ENCODE results near the gene LOXHD1.
A peak's percentile ranks its signal among the peaks of the same experiment; 100 is the strongest.

Gene LOXHD1

DNA sequence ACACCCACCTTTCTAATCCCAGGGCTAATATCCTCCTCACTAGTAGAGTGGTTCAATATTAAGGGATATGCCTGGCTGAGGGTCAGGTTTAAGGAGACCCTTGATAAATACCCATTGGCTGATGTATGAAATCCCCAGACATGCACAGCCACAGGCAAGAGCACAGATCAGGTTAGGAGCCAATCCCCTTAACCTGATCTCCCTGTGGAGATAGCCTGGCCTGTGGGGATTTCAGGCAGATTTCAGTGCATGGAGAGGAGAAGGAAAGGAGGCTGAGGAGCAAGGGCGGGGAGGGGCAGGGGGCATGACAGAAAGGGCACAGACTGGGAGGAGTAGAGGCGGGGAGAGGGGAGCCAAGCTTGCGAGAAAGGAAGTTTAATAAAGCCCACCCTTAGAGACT, 129.0 kb downstream of the LOXHD1 start:
- H3K9me3 ChIP-seq (ENCODE audit: control insufficient read depth, low read length) = no peaks in the 10 kb centered on the region
- H3K27ac ChIP-seq = no peak overlapping the region
- no peaks in the 10 kb centered on the region for H3K4me1 ChIP-seq
- no peaks in the 10 kb centered on the region for H3K36me3 ChIP-seq (ENCODE audit: control insufficient read depth, insufficient read depth, low read length)
- no peak overlapping the region for H3K4me2 ChIP-seq (ENCODE audit: low read length)
- no peak overlapping the region for H3K4me3 ChIP-seq (ENCODE audit: low read depth, low read length)
- TF ChIP-seq, protein P1, sequence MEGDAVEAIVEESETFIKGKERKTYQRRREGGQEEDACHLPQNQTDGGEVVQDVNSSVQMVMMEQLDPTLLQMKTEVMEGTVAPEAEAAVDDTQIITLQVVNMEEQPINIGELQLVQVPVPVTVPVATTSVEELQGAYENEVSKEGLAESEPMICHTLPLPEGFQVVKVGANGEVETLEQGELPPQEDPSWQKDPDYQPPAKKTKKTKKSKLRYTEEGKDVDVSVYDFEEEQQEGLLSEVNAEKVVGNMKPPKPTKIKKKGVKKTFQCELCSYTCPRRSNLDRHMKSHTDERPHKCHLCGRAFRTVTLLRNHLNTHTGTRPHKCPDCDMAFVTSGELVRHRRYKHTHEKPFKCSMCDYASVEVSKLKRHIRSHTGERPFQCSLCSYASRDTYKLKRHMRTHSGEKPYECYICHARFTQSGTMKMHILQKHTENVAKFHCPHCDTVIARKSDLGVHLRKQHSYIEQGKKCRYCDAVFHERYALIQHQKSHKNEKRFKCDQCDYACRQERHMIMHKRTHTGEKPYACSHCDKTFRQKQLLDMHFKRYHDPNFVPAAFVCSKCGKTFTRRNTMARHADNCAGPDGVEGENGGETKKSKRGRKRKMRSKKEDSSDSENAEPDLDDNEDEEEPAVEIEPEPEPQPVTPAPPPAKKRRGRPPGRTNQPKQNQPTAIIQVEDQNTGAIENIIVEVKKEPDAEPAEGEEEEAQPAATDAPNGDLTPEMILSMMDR (IDR thresholded peaks at IDR 0.05) = no peak
- no peaks in the 10 kb centered on the region for H3K79me2 ChIP-seq
- H3K27me3 ChIP-seq (ENCODE audit: control insufficient read depth, insufficient read depth, low read length) = no peaks in the 10 kb centered on the region
- no peak overlapping the region for H2AFZ ChIP-seq
- H3K9ac ChIP-seq = no peak overlapping the region

DNA sequence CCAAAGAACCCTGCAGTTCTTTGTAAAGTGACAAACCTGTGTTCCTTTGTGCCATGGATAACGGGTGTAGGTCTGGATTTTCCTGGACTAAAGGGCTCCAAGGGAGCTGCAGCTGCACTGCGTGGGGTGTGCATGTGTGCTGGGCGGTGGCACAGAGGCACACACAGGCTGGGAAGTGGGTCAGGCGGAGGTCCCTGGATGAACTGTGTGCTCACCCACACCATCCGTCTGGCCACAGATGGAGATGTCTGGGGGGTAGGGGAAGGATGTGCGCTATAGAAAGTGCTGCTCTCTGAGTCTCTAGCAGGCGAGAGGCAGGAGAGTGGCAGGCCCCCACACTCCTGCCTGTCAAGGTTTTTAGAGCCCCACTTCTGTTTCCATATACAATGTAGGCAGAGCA, 137.2 kb downstream of the LOXHD1 start:
- Histone ChIP-seq H3K27ac (no peak overlapping the region), H2AFZ (no peak overlapping the region), H3K27me3 (ENCODE audit: control insufficient read depth, insufficient read depth, low read length) (no peaks in the 10 kb centered on the region), H3K4me2 (ENCODE audit: low read length) (no peak overlapping the region), H3K9ac (no peak overlapping the region), H3K79me2 (no peaks in the 10 kb centered on the region), H3K4me1 (peaks cover 8% of the 10 kb centered on the region), H3K4me3 (ENCODE audit: low read depth, low read length) (no peak overlapping the region), H3K36me3 (ENCODE audit: control insufficient read depth, insufficient read depth, low read length) (no peaks in the 10 kb centered on the region), H3K9me3 (ENCODE audit: control insufficient read depth, low read length) (no peaks in the 10 kb centered on the region)
- TF ChIP-seq, protein P1 (IDR thresholded peaks at IDR 0.05) = no peak

GRCh38 chr18:46518438-46518837, 138.6 kb downstream of the LOXHD1 start:
- no peaks in the 10 kb centered on the region for H3K36me3 ChIP-seq (ENCODE audit: control insufficient read depth, insufficient read depth, low read length)
- no peaks in the 10 kb centered on the region for H3K79me2 ChIP-seq
- H3K9me3 ChIP-seq (ENCODE audit: control insufficient read depth, low read length) = no peaks in the 10 kb centered on the region
- H3K4me3 ChIP-seq (ENCODE audit: low read depth, low read length) = no peak overlapping the region
- H3K27me3 ChIP-seq (ENCODE audit: control insufficient read depth, insufficient read depth, low read length) = no peaks in the 10 kb centered on the region
- H3K9ac ChIP-seq = no peak overlapping the region
- peak overlapping the region; percentile 57 for H2AFZ ChIP-seq
- TF ChIP-seq, protein P1 (IDR thresholded peaks at IDR 0.05) = peak; percentile 82
- H3K27ac ChIP-seq = no peak overlapping the region
- H3K4me2 ChIP-seq (ENCODE audit: low read length) = no peak overlapping the region
- H3K4me1 ChIP-seq = peaks cover 15% of the 10 kb centered on the region

DNA sequence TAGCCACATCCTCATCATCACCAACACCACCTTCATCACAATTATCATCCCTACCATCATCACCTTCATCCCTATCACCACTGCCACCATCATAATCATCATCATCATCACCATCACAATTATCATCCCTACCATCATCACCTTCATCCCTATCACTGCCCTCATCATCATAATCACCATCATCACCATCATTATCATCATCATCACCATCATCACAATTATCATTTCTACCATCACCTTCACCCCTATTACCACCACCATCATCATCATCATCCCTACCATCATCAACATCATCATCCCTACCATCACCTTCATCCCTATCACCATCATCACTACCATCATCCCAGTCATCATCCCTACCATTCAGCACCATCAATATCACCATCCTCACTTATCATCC, 140.5 kb downstream of the LOXHD1 start:
- no peaks in the 10 kb centered on the region for H3K36me3 ChIP-seq (ENCODE audit: control insufficient read depth, insufficient read depth, low read length)
- no peak overlapping the region for H3K27ac ChIP-seq
- no peaks in the 10 kb centered on the region for H3K9me3 ChIP-seq (ENCODE audit: control insufficient read depth, low read length)
- H3K27me3 ChIP-seq (ENCODE audit: control insufficient read depth, insufficient read depth, low read length) = no peaks in the 10 kb centered on the region
- no peak overlapping the region for H3K9ac ChIP-seq
- no peak overlapping the region for H2AFZ ChIP-seq
- peaks cover 19% of the 10 kb centered on the region for H3K4me1 ChIP-seq
- H3K79me2 ChIP-seq = no peaks in the 10 kb centered on the region
- no peak overlapping the region for H3K4me3 ChIP-seq (ENCODE audit: low read depth, low read length)
- TF ChIP-seq, protein P1 (IDR thresholded peaks at IDR 0.05) = no peak
- H3K4me2 ChIP-seq (ENCODE audit: low read length) = no peak overlapping the region

- H3K4me1 ChIP-seq = peaks cover 41% of the 10 kb centered on the region
Observed at GRCh38 chr18:46510386-46510785, 146.6 kb downstream of the LOXHD1 start.

More at GRCh38 chr18:46510386-46510785, 146.6 kb downstream of the LOXHD1 start:
- H3K4me2 ChIP-seq (ENCODE audit: low read length) = no peak overlapping the region
- H3K4me3 ChIP-seq (ENCODE audit: low read depth, low read length) = no peak overlapping the region
- no peaks in the 10 kb centered on the region for H3K27me3 ChIP-seq (ENCODE audit: control insufficient read depth, insufficient read depth, low read length)
- TF ChIP-seq, protein P1 (IDR thresholded peaks at IDR 0.05) = no peak
- peak overlapping the region; percentile 56 for H3K27ac ChIP-seq
- no peak overlapping the region for H3K9ac ChIP-seq
- H3K9me3 ChIP-seq (ENCODE audit: control insufficient read depth, low read length) = no peaks in the 10 kb centered on the region
- no peaks in the 10 kb centered on the region for H3K36me3 ChIP-seq (ENCODE audit: control insufficient read depth, insufficient read depth, low read length)
- H2AFZ ChIP-seq = peak overlapping the region; percentile 36
- H3K79me2 ChIP-seq = no peaks in the 10 kb centered on the region
